H1 (cell line): ENCODE measurements around the gene TPPP2. TPM values are rescaled to one million over a fixed set of nuclear protein-coding genes. Genes with fewer than 3 reads are reported as not detected.
A peak's percentile ranks its signal among the peaks of the same experiment; 100 is the strongest.

Source experiments
- CTCF ChIA-PET: fragments of 300-600 bp; sonication (Branson Sonifier 250); formaldehyde crosslinking; loops from one replicate; lab custom pipeline; 2021; ENCODE audit not compliant: partially characterized antibody; lab: Charles Lee
- POLR2A ChIA-PET: fragments of 300-600 bp; sonication (Branson Sonifier 250); formaldehyde crosslinking; loops from one replicate; lab custom pipeline; 2021; ENCODE audit warnings: inconsistent platforms; ENCODE audit not compliant: partially characterized antibody; lab: Charles Lee
- DNase-seq, 2 experiments: peaks; one replicate each; pipeline versions ENCODE4 v3.0.0 to v3.0.0-alpha.2; 2010 to 2022; ENCODE audit warnings: low spot score in 2 of 2, low read depth in 1 of 2, mixed read lengths in 1 of 2
- FAIRE-seq: peaks from 2 replicates; lab custom pipeline; 2011; peaks lifted over from hg19 to GRCh38; lab: Jason Lieb, UNC
- H2AFZ ChIP-seq: 2 replicates; pipeline ENCODE4 v1.8.1; 2012; ENCODE audit warnings: low read length, inconsistent platforms
- H2AK5ac ChIP-seq: 2 replicates; pipeline ENCODE4 v1.6.1; 2013; ENCODE audit warnings: low read depth, low read length
- H2BK120ac ChIP-seq: replicated peaks from 2 replicates; pipeline ENCODE3; 2013; ENCODE audit warnings: low read depth, low read length, inconsistent platforms
- H2BK12ac ChIP-seq: 2 replicates; pipeline ENCODE4 v1.6.1; 2013; ENCODE audit warnings: low read depth, low read length
- H2BK15ac ChIP-seq: 2 replicates; pipeline ENCODE4 v1.6.1; 2013; ENCODE audit warnings: low read length
- H2BK20ac ChIP-seq: 2 replicates; pipeline ENCODE4 v1.6.1; 2013; ENCODE audit warnings: low read length
- H2BK5ac ChIP-seq: 2 replicates; pipeline ENCODE4 v1.6.1; 2013; ENCODE audit warnings: low read depth, low read length
- H3K14ac ChIP-seq: 2 replicates; pipeline ENCODE4 v1.6.1; 2013; ENCODE audit warnings: inconsistent platforms; ENCODE audit not compliant: insufficient read length
- H3K18ac ChIP-seq: 2 replicates; pipeline ENCODE4 v1.6.1; 2013; ENCODE audit warnings: low read length; ENCODE audit errors: extremely low read depth
- H3K23ac ChIP-seq: 2 replicates; pipeline ENCODE4 v1.6.1; 2013; ENCODE audit warnings: inconsistent platforms; ENCODE audit not compliant: insufficient read length
- H3K23me2 ChIP-seq: 2 replicates; pipeline ENCODE4 v1.6.1; 2013; ENCODE audit warnings: low read depth, low read length
- H3K27ac ChIP-seq: 2 replicates; pipeline ENCODE4 v1.6.1; 2011; ENCODE audit warnings: low read depth, low read length, inconsistent platforms
- H3K27me3 ChIP-seq, 4 experiments: replicated peaks in 1 of 4; 1 replicate in 1 of 4; 2 replicates in 3 of 4; pipeline versions ENCODE4 v1.6.1 to v1.8.1; 2011 to 2013; ENCODE audit warnings: low read length in 3 of 4, mild to moderate bottlenecking in 3 of 4, inconsistent platforms in 2 of 4, mixed read lengths in 2 of 4, moderate library complexity in 1 of 4; ENCODE audit not compliant: control insufficient read depth in 3 of 4, insufficient read depth in 3 of 4; ENCODE audit errors: extremely low read depth in 1 of 4
- H3K36me3 ChIP-seq, 4 experiments: 2 replicates each; pipeline versions ENCODE4 v1.6.1 to v1.8.1; 2011 to 2013; ENCODE audit warnings: mild to moderate bottlenecking in 4 of 4, low read length in 3 of 4, moderate library complexity in 2 of 4, control low read depth in 1 of 4, inconsistent platforms in 1 of 4; ENCODE audit not compliant: insufficient read depth in 4 of 4, control insufficient read depth in 2 of 4
- H3K4ac ChIP-seq: replicated peaks from 2 replicates; pipeline ENCODE3; 2013; ENCODE audit warnings: low read length, low read depth, mixed read lengths, inconsistent platforms; ENCODE audit not compliant: insufficient read length
- H3K4me1 ChIP-seq, 4 experiments: replicated peaks in 1 of 4; 1 replicate in 1 of 4; 2 replicates in 3 of 4; pipeline versions ENCODE4 v1.6.1 to v1.8.1; 2011 to 2013; ENCODE audit warnings: low read length in 3 of 4, inconsistent platforms in 2 of 4, mixed read lengths in 1 of 4; ENCODE audit not compliant: insufficient read depth in 4 of 4, control insufficient read depth in 3 of 4
- H3K4me2 ChIP-seq, 2 experiments: 2 replicates each; pipeline versions ENCODE4 v1.6.1 to v1.8.1; 2011 to 2013; ENCODE audit warnings: low read depth in 2 of 2, low read length in 2 of 2, control low read depth in 1 of 2, inconsistent platforms in 1 of 2, mild to moderate bottlenecking in 1 of 2; ENCODE audit not compliant: insufficient read depth in 1 of 2
- H3K4me3 ChIP-seq, 4 experiments: fragments of 200-600, 300-600 bp in 1 of 4; sonication (generic), shearing (Covaris generic), sonication (Bioruptor Twin) in 1 of 4; 2 replicates each; pipeline versions ENCODE4 v1.5.1 to v1.8.1; 2011 to 2016; ENCODE audit warnings: low read length in 4 of 4, low read depth in 3 of 4, control low read depth in 2 of 4, inconsistent platforms in 2 of 4, mild to moderate bottlenecking in 2 of 4, mixed read lengths in 1 of 4, moderate library complexity in 1 of 4; ENCODE audit not compliant: insufficient read depth in 2 of 4; ENCODE audit errors: extremely low read depth in 1 of 4
- H3K56ac ChIP-seq: replicated peaks from 2 replicates; pipeline ENCODE3; 2013; ENCODE audit warnings: low read depth, mild to moderate bottlenecking, mixed read lengths, low read length, inconsistent platforms; ENCODE audit not compliant: insufficient read length
- H3K79me1 ChIP-seq: 2 replicates; pipeline ENCODE4 v1.6.1; 2013; ENCODE audit warnings: low read depth, low read length, control low read depth
- H3K79me2 ChIP-seq, 2 experiments: 2 replicates each; pipeline versions ENCODE4 v1.6.1 to v1.8.1; 2012 to 2013; ENCODE audit warnings: low read length in 2 of 2, mild to moderate bottlenecking in 2 of 2, inconsistent platforms in 1 of 2; ENCODE audit not compliant: insufficient read depth in 2 of 2, control insufficient read depth in 1 of 2
- H3K9ac ChIP-seq, 4 experiments: replicated peaks in 1 of 4; 1 replicate in 1 of 4; 2 replicates in 3 of 4; pipeline versions ENCODE4 v1.6.1 to v1.8.1; 2011 to 2013; ENCODE audit warnings: low read depth in 3 of 4, low read length in 3 of 4, control low read depth in 2 of 4, mild to moderate bottlenecking in 2 of 4, moderate library complexity in 2 of 4, inconsistent platforms in 1 of 4; ENCODE audit errors: extremely low read depth in 1 of 4
- H3K9me3 ChIP-seq, 2 experiments: 2 replicates each; pipeline versions ENCODE4 v1.6.1 to v1.8.1; 2012 to 2013; ENCODE audit warnings: mild to moderate bottlenecking in 2 of 2, moderate library complexity in 2 of 2, control low read depth in 1 of 2, inconsistent platforms in 1 of 2, low read depth in 1 of 2, low read length in 1 of 2, mixed read lengths in 1 of 2; ENCODE audit not compliant: insufficient read depth in 2 of 2
- H4K20me1 ChIP-seq, 2 experiments: replicated peaks in 1 of 2; 2 replicates each; pipeline versions ENCODE3 to v1.8.1; 2011 to 2013; ENCODE audit warnings: inconsistent platforms in 2 of 2, low read length in 2 of 2, mild to moderate bottlenecking in 1 of 2; ENCODE audit not compliant: insufficient read depth in 2 of 2, control insufficient read depth in 1 of 2
- H4K5ac ChIP-seq: 2 replicates; pipeline ENCODE4 v1.6.1; 2013; ENCODE audit warnings: low read length, low read depth, mixed read lengths, inconsistent platforms; ENCODE audit not compliant: insufficient read length
- H4K8ac ChIP-seq: 2 replicates; pipeline ENCODE4 v1.8.0; 2013; ENCODE audit warnings: mild to moderate bottlenecking, moderate library complexity, low read length, inconsistent platforms; ENCODE audit not compliant: insufficient read depth; ENCODE audit errors: extremely low read depth
- H4K91ac ChIP-seq: replicated peaks from 2 replicates; pipeline ENCODE3; 2013; ENCODE audit warnings: low read length, mixed read lengths, inconsistent platforms; ENCODE audit not compliant: insufficient read length
- SRF ChIP-seq: IDR thresholded peaks from 2 replicates; pipeline ENCODE4 v1.6.1; 2011; ENCODE audit warnings: mild to moderate bottlenecking, low read depth, low read length, moderate library complexity
- SUZ12 ChIP-seq: fragments of 200-600 bp; sonication (generic); IDR thresholded peaks from 2 replicates; pipeline ENCODE4 v1.6.1; 2012; ENCODE audit warnings: mild to moderate bottlenecking, inconsistent platforms, low read length, moderate library complexity, mixed read lengths
- WGBS, 2 experiments: shearing (Covaris generic) in 1 of 2; methylation state at CpG; one replicate each; pipeline versions ENCODE4 v1.1.6 to v1.1.7; 2013 to 2015; ENCODE audit warnings: low lambda C conversion rate in 2 of 2, mixed read lengths in 2 of 2, inconsistent platforms in 1 of 2, low coverage in 1 of 2, missing lambda C conversion rate in 1 of 2; ENCODE audit not compliant: insufficient replicate concordance in 2 of 2, insufficient coverage in 1 of 2, insufficient read length in 1 of 2; ENCODE audit errors: extremely low coverage in 1 of 2, missing lambda C conversion rate in 1 of 2; 5-methylcytosine and 5-hydroxymethylcytosine counted together
- polyA plus RNA-seq, 7 experiments: library from polyadenylated mRNA; depleted of rRNA in 3 of 7; stranded (reverse) in 5 of 7; unstranded in 2 of 7; fragments of >200 nt in 5 of 7; fragments of 200-250 nt in 2 of 7; gene quantifications; 1 replicate in 5 of 7; 2 replicates in 1 of 7; 4 replicates in 1 of 7; pipeline versions ENCODE4 v1.2.1 to v1.2.3, GENCODE V29; 2011 to 2013; ENCODE audit warnings: missing spikeins in 2 of 7, mixed read lengths in 2 of 7
- total RNA-seq: library from RNA; stranded (reverse); fragmentation: NEBNext Ultra II Directional; extraction: Animal tissue kit (Norgen Biotek cat#: 25700); gene quantifications from 2 replicates; pipeline ENCODE4 v1.2.1, GENCODE V29; 2021

TPPP2 gene
- total and polyA plus RNA-seq, 2 of the 8 experiments (the other 6 are each of a cell fraction or from before 2014, with no cell fraction given): not detected

- 84% methylated on average over 7 of the region's 7 CpGs; no CpG with 5 or more reads in 1 of the 2 experiments for WGBS, 2 experiments
- peak overlapping the region; percentile 40; the same call in 1 of the 2 replicates for H2BK15ac ChIP-seq
These were observed 6.8 kb upstream of the TPPP2 start for GRCh38 chr14:21023174-21023573.

More at GRCh38 chr14:21023174-21023573, 6.8 kb upstream of the TPPP2 start:
- Histone ChIP-seq H3K36me3 (peaks cover 0 to 5% (median under 1%) of the 10 kb centered on the region in 4 experiments; a peak in 3 of 8 replicates), H3K9me3 (no peaks in the 10 kb centered on the region), H3K4ac (no peak overlapping the region), H3K4me3 (no peak overlapping the region), H3K27ac (no peak overlapping the region), H2AFZ (no peak overlapping the region), H2BK5ac (no peak overlapping the region), H4K8ac (no peak overlapping the region), H4K91ac (no peak overlapping the region), H3K9ac (no peak overlapping the region), H3K4me1 (peaks cover 4 to 22% (median 14%) of the 10 kb centered on the region in 4 experiments; a peak in 6 of 7 replicates), H3K4me2 (peak overlapping the region in 1 of 2 experiments; percentile 94; a peak in 1 of 4 replicates)
- FAIRE-seq (no peak), DNase-seq (no peak)
- CTCF ChIA-PET: interaction anchor here (0.7 to 16.1 kb wide), 12 partner anchors 9 to 83 kb away, joined by 3 to 371 read pairs (median 5); partner anchors contain the start of genes ARHGEF40 and RNASE7
- TF ChIP-seq SUZ12 (0 out of 2 replicates have a peak, but pooled peaks have one; percentile 1), SRF (no peak)
- TF ChIP-seq, all 59 proteins: peak for 1
- peak overlapping the region; percentile 39; the same call in 1 of the 2 replicates for H2AK5ac ChIP-seq
- peaks cover 2 to 25% (median 22%) of the 10 kb centered on the region in 4 experiments; a peak in 6 of 7 replicates for H3K27me3 ChIP-seq
- no peaks in the 10 kb centered on the region for H4K20me1 ChIP-seq
- peaks cover 17% of the 10 kb centered on the region for H3K23me2 ChIP-seq
- H3K79me2 ChIP-seq: no peaks in the 10 kb centered on the region
- H2BK120ac ChIP-seq: no peak overlapping the region
- no peak overlapping the region for H2BK20ac ChIP-seq
- no peak overlapping the region for H3K18ac ChIP-seq
- H3K79me1 ChIP-seq: no peaks in the 10 kb centered on the region
- no peak overlapping the region; the same call in 1 of the 2 replicates for H2BK12ac ChIP-seq
- H3K23ac ChIP-seq: no peak overlapping the region
- no peak overlapping the region for H4K5ac ChIP-seq
- no peak overlapping the region for H3K56ac ChIP-seq
- H3K14ac ChIP-seq: no peak overlapping the region
- POLR2A ChIA-PET: interaction anchor here (1.2 to 3.4 kb wide), 7 partner anchors 8 to 69 kb away, joined by 3 to 19 read pairs (median 9); partner anchors contain the start of gene RNASE13
